CD8-positive, alpha-beta memory T cell (primary cell): ENCODE data around the gene DISP1. TPM values are rescaled to one million over a fixed set of nuclear protein-coding genes. Genes with fewer than 3 reads are reported as not detected.

Experiments
- CTCF ChIA-PET: fragments of 350-600 bp; sonication (Branson Sonifier 250); formaldehyde crosslinking; loops from one replicate; lab custom pipeline; 2021; ENCODE audit warnings: antibody characterized with exemption; lab: Charles Lee
- POLR2A ChIA-PET: fragments of 350-600 bp; sonication (Branson Sonifier 250); formaldehyde crosslinking; loops from one replicate; lab custom pipeline; 2021; ENCODE audit warnings: antibody characterized with exemption; lab: Charles Lee
- DNase-seq, 5 donors: peaks; one replicate each; pipeline versions ENCODE4 v3.0.0 to v3.0.0-alpha.2; 2020 to 2022; ENCODE audit warnings: mixed read lengths in 1 of 5
- H3K27ac ChIP-seq: one replicate; pipeline ENCODE4 v1.7.0; 2013; ENCODE audit warnings: low read depth, mild to moderate bottlenecking, low read length, moderate library complexity
- H3K27me3 ChIP-seq: 2 replicates; pipeline ENCODE4 v1.7.0; 2013; ENCODE audit warnings: low read length, mild to moderate bottlenecking; ENCODE audit not compliant: insufficient read depth, poor library complexity, severe bottlenecking
- H3K36me3 ChIP-seq: 2 replicates; pipeline ENCODE4 v1.7.0; 2013; ENCODE audit warnings: mild to moderate bottlenecking, low read length, moderate library complexity; ENCODE audit not compliant: insufficient read depth
- H3K4me1 ChIP-seq: 2 replicates; pipeline ENCODE4 v1.7.0; 2013; ENCODE audit warnings: mild to moderate bottlenecking, low read length, moderate library complexity; ENCODE audit not compliant: insufficient read depth
- H3K4me3 ChIP-seq: 2 replicates; pipeline ENCODE4 v1.7.0; 2013; ENCODE audit warnings: mild to moderate bottlenecking, low read length
- H3K9me3 ChIP-seq: 2 replicates; pipeline ENCODE4 v1.7.0; 2013; ENCODE audit warnings: mild to moderate bottlenecking, low read length
- H3K27ac Mint-ChIP-seq, 8 donors: one replicate each; pipeline ENCODE4 v1.8.0; 2020 to 2021; ENCODE audit warnings: mixed read lengths in 8 of 8, mild to moderate bottlenecking in 6 of 8, inconsistent platforms in 3 of 8, moderate library complexity in 3 of 8
- H3K27me3 Mint-ChIP-seq, 2 donors: one replicate each; pipeline ENCODE4 v1.8.0; 2020 to 2021; ENCODE audit warnings: mixed read lengths in 2 of 2, mild to moderate bottlenecking in 1 of 2, moderate library complexity in 1 of 2
- H3K36me3 Mint-ChIP-seq, 3 donors: one replicate each; pipeline ENCODE4 v1.8.0; 2020 to 2021; ENCODE audit warnings: mixed read lengths in 3 of 3, inconsistent platforms in 1 of 3, mild to moderate bottlenecking in 1 of 3
- H3K4me1 Mint-ChIP-seq, 3 donors: one replicate each; pipeline ENCODE4 v1.8.0; 2020 to 2021; ENCODE audit warnings: mixed read lengths in 3 of 3, inconsistent platforms in 1 of 3, mild to moderate bottlenecking in 1 of 3
- H3K4me3 Mint-ChIP-seq, 7 donors: one replicate each; pipeline ENCODE4 v1.8.0; 2020 to 2021; ENCODE audit warnings: mixed read lengths in 7 of 7, mild to moderate bottlenecking in 6 of 7, moderate library complexity in 4 of 7, inconsistent platforms in 2 of 7
- H3K9me3 Mint-ChIP-seq, 5 donors: one replicate each; pipeline ENCODE4 v1.8.0; 2020 to 2022; ENCODE audit warnings: mixed read lengths in 5 of 5, mild to moderate bottlenecking in 3 of 5, moderate library complexity in 2 of 5, inconsistent platforms in 1 of 5
- polyA plus RNA-seq: library from polyadenylated mRNA; unstranded; fragments of 300-500 nt; fragmentation: Illumina TruSeq; gene quantifications from one replicate; pipeline ENCODE4 v1.2.3, GENCODE V29; 2021
- total RNA-seq, 2 experiments: library from RNA; stranded (reverse); gene quantifications; one replicate each; pipeline ENCODE4 v1.2.3, GENCODE V29; 2021

The DISP1 gene, protein sequence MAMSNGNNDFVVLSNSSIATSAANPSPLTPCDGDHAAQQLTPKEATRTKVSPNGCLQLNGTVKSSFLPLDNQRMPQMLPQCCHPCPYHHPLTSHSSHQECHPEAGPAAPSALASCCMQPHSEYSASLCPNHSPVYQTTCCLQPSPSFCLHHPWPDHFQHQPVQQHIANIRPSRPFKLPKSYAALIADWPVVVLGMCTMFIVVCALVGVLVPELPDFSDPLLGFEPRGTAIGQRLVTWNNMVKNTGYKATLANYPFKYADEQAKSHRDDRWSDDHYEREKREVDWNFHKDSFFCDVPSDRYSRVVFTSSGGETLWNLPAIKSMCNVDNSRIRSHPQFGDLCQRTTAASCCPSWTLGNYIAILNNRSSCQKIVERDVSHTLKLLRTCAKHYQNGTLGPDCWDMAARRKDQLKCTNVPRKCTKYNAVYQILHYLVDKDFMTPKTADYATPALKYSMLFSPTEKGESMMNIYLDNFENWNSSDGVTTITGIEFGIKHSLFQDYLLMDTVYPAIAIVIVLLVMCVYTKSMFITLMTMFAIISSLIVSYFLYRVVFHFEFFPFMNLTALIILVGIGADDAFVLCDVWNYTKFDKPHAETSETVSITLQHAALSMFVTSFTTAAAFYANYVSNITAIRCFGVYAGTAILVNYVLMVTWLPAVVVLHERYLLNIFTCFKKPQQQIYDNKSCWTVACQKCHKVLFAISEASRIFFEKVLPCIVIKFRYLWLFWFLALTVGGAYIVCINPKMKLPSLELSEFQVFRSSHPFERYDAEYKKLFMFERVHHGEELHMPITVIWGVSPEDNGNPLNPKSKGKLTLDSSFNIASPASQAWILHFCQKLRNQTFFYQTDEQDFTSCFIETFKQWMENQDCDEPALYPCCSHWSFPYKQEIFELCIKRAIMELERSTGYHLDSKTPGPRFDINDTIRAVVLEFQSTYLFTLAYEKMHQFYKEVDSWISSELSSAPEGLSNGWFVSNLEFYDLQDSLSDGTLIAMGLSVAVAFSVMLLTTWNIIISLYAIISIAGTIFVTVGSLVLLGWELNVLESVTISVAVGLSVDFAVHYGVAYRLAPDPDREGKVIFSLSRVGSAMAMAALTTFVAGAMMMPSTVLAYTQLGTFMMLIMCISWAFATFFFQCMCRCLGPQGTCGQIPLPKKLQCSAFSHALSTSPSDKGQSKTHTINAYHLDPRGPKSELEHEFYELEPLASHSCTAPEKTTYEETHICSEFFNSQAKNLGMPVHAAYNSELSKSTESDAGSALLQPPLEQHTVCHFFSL (N-terminal part only)
- 1 to 10 TPM; 2.4 to 2.5 TPM for total RNA-seq
- polyA plus RNA-seq: 2.6 TPM

DNA sequence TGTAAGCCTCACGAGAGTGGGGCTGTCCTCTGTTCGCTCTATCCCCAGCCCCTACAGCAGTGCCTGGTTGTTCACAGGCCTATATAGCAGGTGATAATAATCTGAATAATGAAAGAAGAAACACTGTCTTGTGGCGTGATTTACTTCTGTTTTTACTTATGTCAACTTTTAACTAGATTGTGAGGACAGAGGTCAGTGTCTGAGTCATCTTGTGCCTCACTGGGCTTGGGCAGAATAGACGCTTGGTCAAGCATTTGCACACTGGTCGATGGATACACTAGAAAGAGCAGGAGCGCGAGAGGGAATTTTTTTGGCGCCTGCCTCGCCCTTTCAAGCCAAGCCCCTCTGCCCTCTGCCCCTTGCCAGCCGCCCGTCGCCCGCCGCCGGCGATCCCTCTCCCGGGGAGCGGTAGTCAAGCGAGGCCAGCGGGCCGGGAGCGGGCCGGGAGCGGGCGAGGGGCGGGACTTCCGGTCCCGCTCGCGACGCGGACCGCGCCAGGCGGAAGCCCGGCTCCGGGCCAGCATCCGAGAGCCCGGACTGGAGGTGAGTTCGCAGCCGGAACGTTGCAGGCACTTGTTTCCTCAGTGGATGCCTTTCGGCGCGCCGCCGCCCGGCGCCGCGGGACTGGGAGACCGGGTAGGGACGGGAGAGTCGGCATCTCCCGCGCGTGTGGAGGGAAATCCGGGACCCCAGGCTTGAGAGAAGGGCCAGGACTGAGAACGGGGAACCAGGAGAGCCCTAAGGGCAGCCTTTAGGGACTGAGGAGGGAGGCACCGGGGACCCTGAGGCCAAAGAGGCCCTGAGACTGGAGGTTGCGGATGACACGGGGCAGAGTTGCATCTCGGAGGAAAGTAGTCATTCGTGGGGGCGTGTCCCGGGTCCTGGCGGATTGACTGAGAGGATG is at the start of gene DISP1:
Gene DISP1 (plus strand): TSS at position 504 of the 904 bp plus-strand sequence. CDS start 127,785 bp downstream, outside the sequence.
- POLR2A ChIA-PET: no interaction called here
- DNase-seq: peak; percentile 61 to 78 (median 63)
- Mint-ChIP-seq H3K4me1 (peaks cover 25 to 38% (median 37%) of the 10 kb centered on the region in 3 donors), H3K4me3 (peak within 1 kb of the TSS; percentile 92 to 97 (median 95)), H3K9me3 (no peaks in the 10 kb centered on the region), H3K36me3 (peaks cover 0 to 5% (median under 1%) of the 10 kb centered on the region in 3 donors), H3K27ac (peak within 1 kb of the TSS; percentile 4 to 96 (median 93)), H3K27me3 (peaks cover 0 to 12% of the 10 kb centered on the region in 2 donors)
- CTCF ChIA-PET: interaction anchor here (0.7 kb wide), 1 partner anchor 319 kb away, joined by 3 read pairs; no protein-coding TSS in a partner anchor
- Histone ChIP-seq H3K27ac (peak within 1 kb of the TSS; percentile 60), H3K36me3 (no peaks in the 10 kb centered on the region), H3K27me3 (no peaks in the 10 kb centered on the region), H3K4me3 (peak within 1 kb of the TSS; percentile 87), H3K9me3 (no peaks in the 10 kb centered on the region), H3K4me1 (peaks cover 8% of the 10 kb centered on the region)

DNA sequence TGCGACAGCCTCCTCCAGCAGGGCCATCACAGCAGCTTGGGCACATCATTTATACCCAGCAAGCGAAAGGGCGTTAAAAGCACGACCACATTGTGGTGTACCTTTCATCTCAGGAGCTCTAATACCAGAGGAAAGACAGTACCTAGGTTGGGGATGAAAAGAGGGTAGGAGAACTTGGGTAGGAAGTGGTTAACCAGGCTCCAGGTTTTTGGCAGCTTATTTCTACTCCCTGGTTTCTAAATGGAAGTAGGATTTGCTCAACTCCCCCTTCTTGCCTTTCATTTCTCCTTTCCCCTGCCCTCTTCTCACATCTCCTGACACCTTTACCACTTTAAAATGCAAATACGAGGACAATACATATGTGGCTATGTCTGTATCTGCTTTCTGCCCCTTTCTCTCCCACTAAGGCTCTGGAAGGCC is 47.7 kb upstream of the DISP1 start:
- no peak for DNase-seq
- POLR2A ChIA-PET: no interaction called here
- CTCF ChIA-PET: no interaction called here

GRCh38 chr1:222768592-222768991 is 46.2 kb upstream of the DISP1 start:
- Histone ChIP-seq H3K27ac (no peak overlapping the region), H3K4me1 (no peaks in the 10 kb centered on the region), H3K27me3 (no peaks in the 10 kb centered on the region), H3K36me3 (no peaks in the 10 kb centered on the region), H3K4me3 (no peak overlapping the region), H3K9me3 (no peaks in the 10 kb centered on the region)
- H3K36me3 Mint-ChIP-seq: peaks cover 0 to 19% (median 2%) of the 10 kb centered on the region in 3 donors
- H3K27ac Mint-ChIP-seq: no peak overlapping the region
- DNase-seq: no peak
- ChIA-PET CTCF (no interaction called here), POLR2A (no interaction called here)
- peaks cover 17 to 45% of the 10 kb centered on the region in 2 donors for H3K27me3 Mint-ChIP-seq
- peaks cover 20 to 30% (median 23%) of the 10 kb centered on the region in 5 donors for H3K9me3 Mint-ChIP-seq
- peaks cover 10 to 16% (median 11%) of the 10 kb centered on the region in 3 donors for H3K4me1 Mint-ChIP-seq
- H3K4me3 Mint-ChIP-seq: no peak overlapping the region

More for the DNA sequence above, 47.7 kb upstream of the DISP1 start:
- H3K4me3 Mint-ChIP-seq: no peak overlapping the region
- H3K27ac Mint-ChIP-seq: no peak overlapping the region
- peaks cover 0 to 5% (median 0%) of the 10 kb centered on the region in 3 donors for H3K4me1 Mint-ChIP-seq
- peaks cover 0 to 24% (median 2%) of the 10 kb centered on the region in 3 donors for H3K36me3 Mint-ChIP-seq
- Histone ChIP-seq H3K27ac (no peak overlapping the region), H3K27me3 (no peaks in the 10 kb centered on the region), H3K36me3 (no peaks in the 10 kb centered on the region), H3K4me3 (no peak overlapping the region), H3K4me1 (no peaks in the 10 kb centered on the region), H3K9me3 (no peaks in the 10 kb centered on the region)
- peaks cover 20 to 30% (median 23%) of the 10 kb centered on the region in 5 donors for H3K9me3 Mint-ChIP-seq
- peaks cover 15 to 47% of the 10 kb centered on the region in 2 donors for H3K27me3 Mint-ChIP-seq

DNA sequence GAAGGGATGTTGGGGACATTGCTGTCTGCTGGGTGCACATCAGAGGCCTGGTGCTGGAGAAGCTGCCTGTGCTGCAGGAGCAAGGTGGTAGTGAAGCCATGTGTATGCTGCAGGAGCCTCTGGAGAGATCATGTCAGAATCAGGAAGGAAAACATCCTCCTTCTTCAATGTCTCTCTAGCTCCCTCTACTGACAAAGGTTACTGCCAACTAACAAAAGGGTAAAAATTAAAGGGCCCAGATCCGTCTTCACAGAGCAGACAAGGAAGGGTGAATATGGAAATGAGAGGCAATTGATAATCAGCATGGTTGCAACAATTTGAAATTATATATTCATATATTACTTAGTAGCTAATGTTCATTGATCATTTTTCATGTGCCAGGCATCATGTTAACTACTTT is 45.7 kb upstream of the DISP1 start:
- H3K36me3 ChIP-seq: no peaks in the 10 kb centered on the region
- H3K4me3 ChIP-seq: no peak overlapping the region
- no peaks in the 10 kb centered on the region for H3K4me1 ChIP-seq
- no peaks in the 10 kb centered on the region for H3K9me3 ChIP-seq
- Mint-ChIP-seq H3K27ac (no peak overlapping the region), H3K4me3 (no peak overlapping the region), H3K4me1 (peaks cover 10 to 16% (median 11%) of the 10 kb centered on the region in 3 donors), H3K27me3 (peaks cover 15 to 39% of the 10 kb centered on the region in 2 donors), H3K9me3 (peaks cover 20 to 30% (median 23%) of the 10 kb centered on the region in 5 donors), H3K36me3 (peaks cover 0 to 19% (median 2%) of the 10 kb centered on the region in 3 donors)
- no peaks in the 10 kb centered on the region for H3K27me3 ChIP-seq
- H3K27ac ChIP-seq: no peak overlapping the region
- ChIA-PET POLR2A (no interaction called here), CTCF (no interaction called here)
- no peak for DNase-seq

DNA sequence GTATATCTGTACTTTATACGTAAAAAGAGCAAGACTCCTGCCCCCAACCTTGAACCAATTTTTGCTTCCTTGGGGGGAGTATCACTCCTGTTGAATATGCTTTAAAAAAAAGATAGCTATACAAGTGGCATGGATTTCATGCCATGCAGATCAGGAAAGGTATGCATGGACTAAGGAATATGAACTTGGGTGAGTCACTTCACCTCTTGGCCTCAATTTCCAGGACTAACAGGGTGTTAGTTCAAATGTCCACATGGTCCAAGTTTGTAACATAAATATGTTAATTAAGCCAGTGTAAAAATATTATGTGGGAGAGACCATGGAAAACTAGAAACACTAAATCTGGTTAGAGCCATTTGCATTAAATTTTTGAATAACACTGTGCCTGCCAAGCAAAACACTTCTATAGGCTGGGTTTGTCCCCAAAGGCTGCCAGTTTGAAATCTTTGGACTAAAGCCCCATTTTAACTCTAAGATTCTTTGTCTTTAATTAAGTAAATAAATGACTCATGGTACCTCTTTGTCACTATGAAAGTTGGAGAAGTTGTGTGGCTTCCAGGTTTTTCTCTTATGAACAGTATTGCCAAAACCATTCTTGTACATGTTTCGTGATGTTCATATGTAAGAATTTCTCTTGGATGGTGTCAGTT is 44.7 kb upstream of the DISP1 start:
- H3K36me3 ChIP-seq: no peaks in the 10 kb centered on the region
- Mint-ChIP-seq H3K27me3 (peaks cover 12 to 33% of the 10 kb centered on the region in 2 donors), H3K4me1 (peaks cover 10 to 16% (median 11%) of the 10 kb centered on the region in 3 donors), H3K9me3 (peaks cover 18 to 25% (median 23%) of the 10 kb centered on the region in 5 donors), H3K27ac (peak overlapping the region in 1 of 8 donors; percentile 83), H3K36me3 (peaks cover 0 to 15% (median 2%) of the 10 kb centered on the region in 3 donors), H3K4me3 (no peak overlapping the region)
- CTCF ChIA-PET: no interaction called here
- H3K4me1 ChIP-seq: no peaks in the 10 kb centered on the region
- no peak overlapping the region for H3K4me3 ChIP-seq
- H3K27ac ChIP-seq: no peak overlapping the region
- no peak for DNase-seq
- H3K27me3 ChIP-seq: no peaks in the 10 kb centered on the region
- POLR2A ChIA-PET: no interaction called here
- H3K9me3 ChIP-seq: no peaks in the 10 kb centered on the region

- Histone ChIP-seq H3K4me3 (no peak overlapping the region), H3K36me3 (no peaks in the 10 kb centered on the region), H3K27me3 (no peaks in the 10 kb centered on the region), H3K9me3 (no peaks in the 10 kb centered on the region), H3K27ac (no peak overlapping the region), H3K4me1 (no peaks in the 10 kb centered on the region)
- Mint-ChIP-seq H3K36me3 (peaks cover 0 to 14% (median 2%) of the 10 kb centered on the region in 3 donors), H3K27ac (peak overlapping the region in 3 of 8 donors; percentile 31 to 43 (median 39)), H3K4me3 (peak overlapping the region in 1 of 7 donors; percentile 29), H3K9me3 (peaks cover 16 to 23% (median 21%) of the 10 kb centered on the region in 5 donors), H3K4me1 (peaks cover 10 to 13% (median 11%) of the 10 kb centered on the region in 3 donors), H3K27me3 (peaks cover 11 to 30% of the 10 kb centered on the region in 2 donors)
- POLR2A ChIA-PET: no interaction called here
- DNase-seq: no peak
- CTCF ChIA-PET: interaction anchor here (1.3 kb wide), 1 partner anchor 350 kb away, joined by 3 read pairs; no protein-coding TSS in a partner anchor
Observed at GRCh38 chr1:222772996-222773379, 41.9 kb upstream of the DISP1 start.
